ENCODE data around the gene TMED5.
"Not testable (repeated sequence)": the region's sequence is repeated elsewhere in the genome, so short reads cannot be mapped to it uniquely, and the experiment has no call there.

Gene TMED5

GRCh38 chr1:93179886-93180722 is at the start of gene TMED5:
Gene TMED5 (minus strand): TSS chr1:93180413. CDS start chr1:93180242, 171 bp downstream.
- H3K36me3 ChIP-seq (ENCODE audit: control insufficient read depth, insufficient read depth, low read length) = no peaks in the 10 kb centered on the region
- H3K9ac ChIP-seq (ENCODE audit: low read length) = peak within 1 kb of the TSS; percentile 99
- H3K9me3 ChIP-seq (ENCODE audit: control insufficient read depth, low read length) = no peaks in the 10 kb centered on the region
- H3K4me3 ChIP-seq (ENCODE audit: low read length) = peak within 1 kb of the TSS; percentile 100
- peaks cover 8% of the 10 kb centered on the region for H3K4me1 ChIP-seq (ENCODE audit: control insufficient read depth, insufficient read depth, low read length)
- no peaks in the 10 kb centered on the region for H3K27me3 ChIP-seq (ENCODE audit: control insufficient read depth, insufficient read depth, low read length)

GRCh38 chr1:93223023-93223675 is 42.9 kb upstream of the TMED5 start:
- H3K9ac ChIP-seq (ENCODE audit: low read length) = no peak overlapping the region
- H3K4me1 ChIP-seq (ENCODE audit: control insufficient read depth, insufficient read depth, low read length) = no peaks in the 10 kb centered on the region
- H3K9me3 ChIP-seq (ENCODE audit: control insufficient read depth, low read length) = no peaks in the 10 kb centered on the region
- no peaks in the 10 kb centered on the region for H3K27me3 ChIP-seq (ENCODE audit: control insufficient read depth, insufficient read depth, low read length)
- H3K36me3 ChIP-seq (ENCODE audit: control insufficient read depth, insufficient read depth, low read length) = no peaks in the 10 kb centered on the region
- no peak overlapping the region for H3K4me3 ChIP-seq (ENCODE audit: low read length)

DNA sequence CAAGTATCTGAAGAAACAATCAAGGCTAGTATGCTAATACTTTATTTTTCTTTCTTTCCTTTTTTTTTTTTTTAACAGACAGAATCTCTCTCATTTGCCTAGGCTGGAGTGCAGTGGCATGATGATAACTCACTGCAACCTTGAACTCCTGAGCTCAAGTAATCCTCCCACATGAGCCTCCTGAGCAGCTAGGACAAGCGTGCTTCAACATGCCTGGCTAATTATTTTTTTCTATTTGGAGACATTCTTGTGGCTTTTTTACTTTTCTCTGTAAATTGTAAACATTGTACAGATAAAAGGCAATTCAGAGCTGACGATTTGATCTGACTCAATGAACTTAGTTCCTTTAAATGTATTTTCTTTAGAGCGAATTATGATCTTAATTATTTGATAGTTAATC is 41.7 kb upstream of the TMED5 start:
- no peaks in the 10 kb centered on the region for H3K4me1 ChIP-seq (ENCODE audit: control insufficient read depth, insufficient read depth, low read length)
- H3K27me3 ChIP-seq (ENCODE audit: control insufficient read depth, insufficient read depth, low read length) = no peaks in the 10 kb centered on the region
- H3K9ac ChIP-seq (ENCODE audit: low read length) = no peak overlapping the region
- H3K9me3 ChIP-seq (ENCODE audit: control insufficient read depth, low read length) = no peaks in the 10 kb centered on the region
- H3K36me3 ChIP-seq (ENCODE audit: control insufficient read depth, insufficient read depth, low read length) = no peaks in the 10 kb centered on the region
- H3K4me3 ChIP-seq (ENCODE audit: low read length) = no peak overlapping the region

DNA sequence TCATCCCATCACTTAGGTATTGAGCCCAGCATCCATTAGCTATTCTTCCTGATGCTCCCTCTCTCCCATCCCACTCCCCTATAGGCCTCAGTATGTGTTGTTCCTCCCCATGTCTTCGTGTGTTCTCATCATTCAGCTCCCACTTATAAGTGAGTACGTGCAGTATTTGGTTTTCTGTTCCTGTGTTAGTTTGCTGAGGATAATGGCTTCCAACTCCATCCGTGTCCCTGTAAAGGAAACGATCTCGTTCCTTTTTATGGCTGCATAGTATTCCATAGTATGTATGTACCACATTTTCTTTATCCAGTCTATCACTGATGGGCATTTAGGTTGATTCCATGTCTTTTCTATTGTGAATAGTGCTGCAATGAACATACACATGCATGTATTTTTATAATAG is 40.5 kb upstream of the TMED5 start:
- H3K36me3 ChIP-seq (ENCODE audit: control insufficient read depth, insufficient read depth, low read length); H3K4me3 ChIP-seq (ENCODE audit: low read length); H3K9ac ChIP-seq (ENCODE audit: low read length); H3K4me1 ChIP-seq (ENCODE audit: control insufficient read depth, insufficient read depth, low read length); H3K27me3 ChIP-seq (ENCODE audit: control insufficient read depth, insufficient read depth, low read length); H3K9me3 ChIP-seq (ENCODE audit: control insufficient read depth, low read length): not testable (repeated sequence)

- Histone ChIP-seq H3K4me1 (ENCODE audit: control insufficient read depth, insufficient read depth, low read length) (no peaks in the 10 kb centered on the region), H3K9ac (ENCODE audit: low read length) (no peak overlapping the region), H3K36me3 (ENCODE audit: control insufficient read depth, insufficient read depth, low read length) (no peaks in the 10 kb centered on the region), H3K4me3 (ENCODE audit: low read length) (no peak overlapping the region), H3K27me3 (ENCODE audit: control insufficient read depth, insufficient read depth, low read length) (no peaks in the 10 kb centered on the region), H3K9me3 (ENCODE audit: control insufficient read depth, low read length) (no peaks in the 10 kb centered on the region)
Observed at GRCh38 chr1:93219443-93219842, 39.2 kb upstream of the TMED5 start.

DNA sequence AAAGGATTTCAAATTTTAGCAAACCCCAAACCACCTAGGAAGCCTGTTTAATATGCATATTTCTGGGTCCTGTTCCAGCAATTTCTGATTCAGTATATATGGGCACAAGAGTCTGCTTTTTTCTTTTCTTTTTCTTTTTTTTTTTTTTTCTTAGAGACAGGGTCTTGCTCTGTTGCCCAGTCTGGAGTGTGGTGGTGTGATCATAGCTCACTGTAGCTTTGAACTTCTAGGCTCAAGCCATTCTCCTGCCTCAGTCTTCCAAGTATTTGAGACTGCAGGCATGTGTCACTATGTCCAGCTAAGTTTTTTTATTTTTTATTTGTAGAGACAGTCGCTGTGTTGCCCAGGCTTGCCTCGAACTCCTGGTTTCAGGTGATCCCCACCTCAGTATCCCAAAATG is 35.1 kb upstream of the TMED5 start:
- no peak overlapping the region for H3K9ac ChIP-seq (ENCODE audit: low read length)
- H3K27me3 ChIP-seq (ENCODE audit: control insufficient read depth, insufficient read depth, low read length) = no peaks in the 10 kb centered on the region
- no peaks in the 10 kb centered on the region for H3K4me1 ChIP-seq (ENCODE audit: control insufficient read depth, insufficient read depth, low read length)
- no peaks in the 10 kb centered on the region for H3K36me3 ChIP-seq (ENCODE audit: control insufficient read depth, insufficient read depth, low read length)
- H3K4me3 ChIP-seq (ENCODE audit: low read length) = no peak overlapping the region
- H3K9me3 ChIP-seq (ENCODE audit: control insufficient read depth, low read length) = no peaks in the 10 kb centered on the region

GRCh38 chr1:93207211-93207610 is 27.0 kb upstream of the TMED5 start:
- H3K9ac ChIP-seq (ENCODE audit: low read length) = no peak overlapping the region
- no peaks in the 10 kb centered on the region for H3K9me3 ChIP-seq (ENCODE audit: control insufficient read depth, low read length)
- no peaks in the 10 kb centered on the region for H3K27me3 ChIP-seq (ENCODE audit: control insufficient read depth, insufficient read depth, low read length)
- no peaks in the 10 kb centered on the region for H3K4me1 ChIP-seq (ENCODE audit: control insufficient read depth, insufficient read depth, low read length)
- H3K36me3 ChIP-seq (ENCODE audit: control insufficient read depth, insufficient read depth, low read length) = no peaks in the 10 kb centered on the region
- H3K4me3 ChIP-seq (ENCODE audit: low read length) = no peak overlapping the region

DNA sequence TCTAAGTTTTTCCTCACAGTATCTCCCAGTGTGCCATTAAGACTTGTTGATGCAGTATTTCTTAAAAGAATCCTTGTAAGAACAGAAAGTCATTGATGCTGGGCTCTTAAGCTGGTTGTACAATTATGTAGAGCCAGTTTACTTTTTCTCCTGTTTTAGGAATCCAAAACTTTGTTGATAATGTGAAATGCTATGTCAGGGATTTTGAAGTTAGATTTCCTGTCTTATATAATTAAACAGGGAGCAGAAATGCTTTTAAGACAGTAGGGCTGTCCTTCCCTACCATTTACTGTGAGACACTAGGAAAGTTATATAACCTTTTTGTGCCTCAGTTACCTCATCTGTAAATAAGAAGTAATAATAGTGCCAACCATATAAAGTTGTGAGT is 26.3 kb upstream of the TMED5 start:
- H3K27me3 ChIP-seq (ENCODE audit: control insufficient read depth, insufficient read depth, low read length) = no peaks in the 10 kb centered on the region
- no peak overlapping the region for H3K9ac ChIP-seq (ENCODE audit: low read length)
- no peak overlapping the region for H3K4me3 ChIP-seq (ENCODE audit: low read length)
- no peaks in the 10 kb centered on the region for H3K9me3 ChIP-seq (ENCODE audit: control insufficient read depth, low read length)
- H3K4me1 ChIP-seq (ENCODE audit: control insufficient read depth, insufficient read depth, low read length) = no peaks in the 10 kb centered on the region
- H3K36me3 ChIP-seq (ENCODE audit: control insufficient read depth, insufficient read depth, low read length) = no peaks in the 10 kb centered on the region

- H3K9ac ChIP-seq (ENCODE audit: low read length) = no peak overlapping the region
Observed at GRCh38 chr1:93205892-93206566, 25.8 kb upstream of the TMED5 start.

GRCh38 chr1:93200714-93201113 is 20.5 kb upstream of the TMED5 start:
- H3K4me1 ChIP-seq (ENCODE audit: control insufficient read depth, insufficient read depth, low read length) = no peaks in the 10 kb centered on the region
- no peaks in the 10 kb centered on the region for H3K9me3 ChIP-seq (ENCODE audit: control insufficient read depth, low read length)
- H3K9ac ChIP-seq (ENCODE audit: low read length) = no peak overlapping the region
- no peaks in the 10 kb centered on the region for H3K36me3 ChIP-seq (ENCODE audit: control insufficient read depth, insufficient read depth, low read length)
- H3K27me3 ChIP-seq (ENCODE audit: control insufficient read depth, insufficient read depth, low read length) = no peaks in the 10 kb centered on the region
- H3K4me3 ChIP-seq (ENCODE audit: low read length) = no peak overlapping the region

More at GRCh38 chr1:93205892-93206566, 25.8 kb upstream of the TMED5 start:
- Histone ChIP-seq H3K4me1 (ENCODE audit: control insufficient read depth, insufficient read depth, low read length) (no peaks in the 10 kb centered on the region), H3K27me3 (ENCODE audit: control insufficient read depth, insufficient read depth, low read length) (no peaks in the 10 kb centered on the region), H3K36me3 (ENCODE audit: control insufficient read depth, insufficient read depth, low read length) (no peaks in the 10 kb centered on the region), H3K4me3 (ENCODE audit: low read length) (no peak overlapping the region), H3K9me3 (ENCODE audit: control insufficient read depth, low read length) (no peaks in the 10 kb centered on the region)

DNA sequence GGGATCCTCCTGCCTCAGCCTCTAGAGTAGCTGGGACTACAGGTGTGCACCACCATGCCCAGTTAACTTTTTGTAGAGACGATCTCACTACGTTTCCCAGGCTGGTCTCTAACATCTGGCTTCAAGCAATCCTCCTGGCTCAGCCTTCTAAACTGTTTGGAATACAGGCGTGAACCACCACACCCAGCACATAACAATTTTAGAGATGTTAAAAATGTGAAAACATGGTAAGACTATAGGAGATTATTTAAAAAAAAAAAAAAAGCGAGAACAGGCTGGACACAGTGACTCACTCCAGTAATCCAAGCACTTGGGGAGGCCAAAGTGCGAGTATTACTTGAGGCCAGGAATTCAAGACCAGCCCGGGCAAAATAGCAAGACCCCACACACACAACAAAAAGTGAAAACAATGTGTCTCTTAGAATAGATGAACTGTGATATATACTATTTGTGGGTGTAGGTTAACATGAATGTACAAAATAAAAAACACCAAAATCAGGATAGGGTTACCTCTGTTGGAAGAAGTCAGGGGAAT is 19.9 kb upstream of the TMED5 start:
- Histone ChIP-seq H3K9ac (ENCODE audit: low read length) (no peak overlapping the region), H3K4me3 (ENCODE audit: low read length) (no peak overlapping the region), H3K4me1 (ENCODE audit: control insufficient read depth, insufficient read depth, low read length) (no peaks in the 10 kb centered on the region), H3K27me3 (ENCODE audit: control insufficient read depth, insufficient read depth, low read length) (no peaks in the 10 kb centered on the region), H3K9me3 (ENCODE audit: control insufficient read depth, low read length) (no peaks in the 10 kb centered on the region), H3K36me3 (ENCODE audit: control insufficient read depth, insufficient read depth, low read length) (no peaks in the 10 kb centered on the region)

DNA sequence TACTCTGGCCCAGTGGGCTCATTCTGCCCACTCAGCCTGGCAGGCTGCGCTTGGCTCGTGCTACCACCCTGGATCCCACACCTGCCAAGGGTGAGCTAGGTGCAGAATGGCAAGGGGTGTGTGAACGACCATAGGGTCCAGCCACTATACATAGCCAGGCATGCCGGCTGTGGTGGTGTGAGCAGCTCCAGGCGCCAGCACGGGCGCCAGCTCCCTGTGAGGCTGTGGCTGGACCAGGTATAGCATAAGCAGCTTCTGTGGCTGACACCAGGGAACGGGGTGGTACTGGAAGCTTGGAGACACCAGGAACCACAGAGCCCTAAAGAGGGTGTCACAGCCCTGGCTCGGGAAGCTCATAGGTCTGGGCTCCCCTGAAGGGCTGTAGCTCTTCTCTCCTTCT is 18.9 kb upstream of the TMED5 start:
- no peak overlapping the region for H3K9ac ChIP-seq (ENCODE audit: low read length)
- H3K4me1 ChIP-seq (ENCODE audit: control insufficient read depth, insufficient read depth, low read length) = no peaks in the 10 kb centered on the region
- no peaks in the 10 kb centered on the region for H3K9me3 ChIP-seq (ENCODE audit: control insufficient read depth, low read length)
- no peak overlapping the region for H3K4me3 ChIP-seq (ENCODE audit: low read length)
- H3K36me3 ChIP-seq (ENCODE audit: control insufficient read depth, insufficient read depth, low read length) = no peaks in the 10 kb centered on the region
- H3K27me3 ChIP-seq (ENCODE audit: control insufficient read depth, insufficient read depth, low read length) = no peaks in the 10 kb centered on the region
